Activated T-helper 1 cell treated with Interleukin-2 at 50 U/mL for 16 hours (primary cell): ENCODE data around the gene PRDX5.

ENCODE experiments used
- DNase-seq: peaks from one replicate; pipeline ENCODE4 v3.0.0-alpha.2; 2020; ENCODE audit warnings: low read depth

Gene PRDX5

DNA sequence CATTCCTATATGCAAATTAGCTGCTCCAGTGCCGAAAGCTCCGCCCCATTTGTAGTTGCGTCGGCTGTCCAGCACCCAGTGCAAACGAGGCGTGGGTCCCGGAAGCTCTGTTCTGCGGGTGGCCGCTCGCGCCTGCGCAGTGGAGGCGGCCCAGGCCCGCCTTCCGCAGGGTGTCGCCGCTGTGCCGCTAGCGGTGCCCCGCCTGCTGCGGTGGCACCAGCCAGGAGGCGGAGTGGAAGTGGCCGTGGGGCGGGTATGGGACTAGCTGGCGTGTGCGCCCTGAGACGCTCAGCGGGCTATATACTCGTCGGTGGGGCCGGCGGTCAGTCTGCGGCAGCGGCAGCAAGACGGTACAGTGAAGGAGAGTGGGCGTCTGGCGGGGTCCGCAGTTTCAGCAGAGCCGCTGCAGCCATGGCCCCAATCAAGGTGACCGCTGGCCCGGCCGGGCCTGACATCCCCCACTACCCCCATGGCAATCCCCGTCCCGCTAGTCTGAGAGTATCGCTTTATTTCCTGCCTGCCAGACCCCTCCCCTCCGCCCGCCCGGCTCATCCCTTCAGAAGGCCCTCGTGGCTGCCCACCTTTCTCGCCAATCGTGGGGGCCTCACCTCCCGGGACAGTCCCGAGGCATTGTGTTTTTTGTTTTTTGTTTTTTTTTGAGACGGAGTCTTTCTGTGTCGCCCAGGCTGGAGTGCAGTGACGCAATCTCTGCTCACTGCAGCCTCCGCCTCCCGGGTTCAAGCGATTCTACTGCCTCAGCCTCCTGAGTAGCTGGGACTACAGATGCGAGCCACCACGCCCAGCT is at the start of gene PRDX5:
TSS of gene PRDX5 (plus strand) at position 161 of the 805 bp plus-strand sequence. CDS start at position 256, 95 bp downstream.
- DNase-seq: peak; percentile 95

- DNase-seq: no peak
Observed at GRCh38 chr11:64268893-64269539, 48.9 kb upstream of the PRDX5 start.

GRCh38 chr11:64269540-64270220 is 48.2 kb upstream of the PRDX5 start:
- DNase-seq: peak; percentile 96

GRCh38 chr11:64275031-64275800 is 42.7 kb upstream of the PRDX5 start:
- DNase-seq: no peak

DNA sequence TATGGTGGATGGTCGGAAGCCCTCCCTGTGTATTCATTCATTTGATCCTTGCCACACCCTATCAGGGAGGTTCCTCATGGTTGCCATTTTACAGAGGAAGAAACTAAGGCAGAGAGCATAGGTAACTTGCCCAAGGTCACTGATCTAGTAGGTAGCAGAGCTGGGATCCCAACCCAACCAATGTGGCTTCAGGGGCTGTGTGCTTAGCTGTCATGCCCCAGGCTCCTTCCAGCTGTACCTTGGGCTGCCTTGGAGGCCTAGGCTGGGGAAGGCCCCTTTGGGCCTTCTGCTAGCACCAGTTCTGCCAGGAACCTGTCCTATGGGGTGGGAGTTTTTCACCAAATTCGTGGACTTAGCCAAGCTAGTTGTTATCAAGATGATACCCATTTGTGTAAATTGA is 42.1 kb upstream of the PRDX5 start:
- no peak for DNase-seq

DNA sequence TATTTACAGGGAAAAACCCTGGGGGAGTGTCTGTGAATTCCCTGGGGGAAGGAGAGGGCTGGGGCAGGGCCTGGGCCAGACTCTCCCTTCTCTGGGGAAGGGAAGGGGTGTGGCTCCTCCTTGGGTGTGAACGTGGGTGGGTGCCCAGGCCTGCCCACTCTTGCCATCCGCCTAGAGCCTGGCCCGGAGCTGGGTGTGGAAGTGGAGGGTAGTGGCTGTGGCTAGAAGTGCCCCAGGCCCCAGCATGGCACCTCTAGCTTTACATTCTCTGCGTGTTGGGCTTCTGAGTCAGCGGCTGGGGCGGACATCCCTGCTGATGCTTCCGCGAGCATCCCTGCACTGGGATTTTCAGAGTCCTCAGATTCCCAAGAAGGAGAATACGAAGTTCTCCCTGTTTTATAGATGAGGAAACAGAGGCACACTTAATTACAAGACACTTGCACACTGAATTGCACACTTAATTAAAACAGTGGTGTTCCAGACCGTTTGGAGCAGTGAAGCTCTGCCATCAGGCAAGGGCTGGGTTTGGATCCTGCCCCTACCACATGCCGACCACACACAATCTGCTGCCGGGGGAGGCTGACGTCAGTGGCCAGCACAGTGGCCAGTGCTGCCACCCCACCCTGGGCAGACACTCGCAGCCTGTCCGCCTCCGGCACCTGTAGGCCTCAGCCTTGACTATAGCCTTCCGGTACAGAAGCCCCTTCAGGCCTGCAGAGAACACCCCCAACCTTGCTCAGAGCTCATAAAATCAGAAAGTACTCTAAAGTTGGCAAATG is 41.1 kb upstream of the PRDX5 start:
- no peak for DNase-seq

DNA sequence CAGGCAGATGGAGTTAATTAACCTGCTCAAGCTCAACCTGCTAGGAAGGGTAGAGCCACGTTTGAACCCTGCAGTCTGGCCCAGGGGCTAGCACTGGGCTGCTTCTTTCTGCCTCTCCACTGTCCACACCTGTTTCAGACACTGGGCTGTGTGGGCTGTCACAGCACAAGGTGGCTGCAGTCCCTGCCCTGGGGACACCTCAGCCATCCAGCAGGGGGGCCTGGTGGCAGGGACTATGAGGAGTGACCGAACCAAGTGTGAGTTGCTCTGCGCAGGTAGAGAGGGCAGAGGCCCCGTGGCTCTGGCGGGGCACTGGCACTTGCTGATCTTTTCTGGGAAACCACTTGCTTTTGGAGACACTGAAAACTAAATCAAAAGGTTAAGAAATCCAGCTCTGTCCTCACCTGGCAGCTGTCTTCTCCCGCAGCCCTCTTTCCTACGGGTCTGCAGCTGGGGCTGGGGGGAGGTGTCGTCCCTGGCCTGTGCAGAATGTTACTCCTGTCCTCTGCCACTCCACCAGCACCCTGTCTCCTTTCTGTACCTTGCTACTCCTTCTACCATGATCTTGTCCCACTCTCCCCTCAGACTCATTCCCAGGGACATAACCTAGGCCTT is 39.2 kb upstream of the PRDX5 start:
- DNase-seq: no peak

DNA sequence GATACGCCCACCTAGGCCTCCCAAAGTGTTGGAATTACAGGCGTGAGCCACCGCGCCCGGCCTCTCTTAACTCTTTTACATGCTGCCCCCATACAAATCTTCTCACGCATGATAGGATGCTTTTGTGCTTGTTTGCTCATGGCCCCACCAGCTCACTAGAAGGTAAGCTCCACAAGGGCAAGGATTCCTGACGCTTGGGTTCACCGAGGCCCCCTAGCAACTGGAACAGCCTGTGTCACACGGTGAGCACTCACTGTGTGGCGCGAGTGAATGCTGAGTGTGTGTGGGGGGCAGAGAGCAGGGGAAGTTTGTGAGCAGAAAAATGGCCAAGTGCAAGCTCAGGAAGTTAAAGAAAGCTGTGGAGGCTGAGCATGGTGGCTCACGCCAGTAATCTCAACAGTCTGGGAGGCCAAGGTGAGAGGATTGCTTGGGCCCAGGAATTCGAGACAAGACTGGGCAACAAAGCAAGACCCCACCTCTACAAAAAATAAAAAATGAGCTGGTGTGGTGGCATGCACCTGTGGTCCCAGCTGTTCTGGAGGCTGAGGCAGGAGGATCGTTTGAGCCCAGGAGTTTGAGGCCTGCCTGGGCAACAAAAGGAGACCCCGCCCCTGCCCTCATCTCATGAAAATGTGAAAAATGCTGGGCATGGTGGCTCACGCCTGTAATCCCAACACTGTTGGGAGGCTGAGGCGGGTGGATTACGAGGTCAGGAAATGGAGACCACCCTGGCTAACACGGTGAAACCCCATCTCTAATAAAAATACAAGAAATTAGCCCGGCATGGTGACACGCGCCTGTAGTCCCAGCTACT is 35.8 kb upstream of the PRDX5 start:
- DNase-seq: no peak

DNA sequence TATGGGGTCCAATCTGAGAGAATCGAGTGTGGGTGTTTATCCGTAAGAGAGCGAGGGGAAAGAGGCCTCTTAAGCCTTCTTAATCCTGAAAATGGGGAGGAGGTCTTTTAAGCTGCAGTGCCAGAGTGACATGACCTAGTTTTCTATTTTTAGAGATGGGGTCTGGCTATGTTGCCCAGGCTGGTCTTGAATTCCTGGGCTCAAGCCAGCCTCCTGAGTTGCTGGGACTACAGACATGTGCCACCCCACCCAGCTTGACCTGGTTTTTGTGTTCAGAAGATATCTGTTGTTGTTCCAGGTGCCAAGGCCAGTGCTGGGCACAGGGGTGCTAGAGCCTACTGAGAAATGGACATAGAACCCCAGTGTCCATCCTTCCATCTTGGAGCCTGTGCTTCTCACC is 34.8 kb upstream of the PRDX5 start:
- DNase-seq: no peak

DNA sequence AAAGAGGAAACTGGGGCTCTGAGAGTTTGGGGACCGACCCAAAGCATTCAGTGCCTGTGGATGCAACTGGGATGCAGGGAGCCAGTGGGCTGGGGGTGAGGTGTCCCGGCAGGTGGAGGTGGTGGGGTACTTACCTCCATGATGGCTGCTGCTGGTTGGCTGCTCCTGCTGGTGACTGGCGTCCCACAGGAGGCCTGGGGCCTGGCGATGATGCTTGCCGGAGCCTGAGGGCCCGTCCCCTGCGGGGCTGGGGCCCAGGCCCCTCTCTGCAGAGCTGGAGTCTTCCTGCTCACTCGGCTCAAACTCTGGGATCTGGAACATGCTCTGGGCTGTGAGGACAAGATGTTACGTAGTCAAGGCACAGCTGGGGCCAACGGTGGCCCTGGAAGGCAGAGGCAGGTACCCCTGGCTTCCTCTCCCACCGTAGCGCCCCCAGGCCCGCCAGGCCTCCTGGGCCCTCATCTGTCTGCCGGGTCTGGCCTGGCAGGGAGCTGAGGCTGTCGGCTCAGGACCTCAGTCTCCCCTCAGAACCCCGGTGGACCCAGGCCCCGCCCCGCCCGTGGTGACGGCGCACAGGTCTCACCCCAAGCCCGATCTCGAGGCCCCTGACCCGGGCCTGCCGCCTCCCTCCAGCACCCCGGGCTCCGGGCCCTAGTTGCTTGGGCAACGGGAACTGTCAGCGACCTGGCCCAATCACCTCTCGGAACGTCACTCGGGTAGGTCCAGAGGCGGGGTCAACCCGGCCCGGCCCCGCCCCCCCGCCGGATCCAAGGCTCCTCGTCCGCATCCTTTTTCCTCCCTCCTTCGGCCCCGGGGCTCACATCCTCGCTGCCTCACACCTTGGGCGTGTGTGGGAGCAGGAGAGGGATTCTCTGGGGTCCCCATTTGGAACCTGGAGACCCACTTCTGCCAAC is 33.6 kb upstream of the PRDX5 start, which contains the start of gene BAD:
TSS of gene BAD (minus strand) at position 618 of the 914 bp plus-strand sequence. CDS start at position 321, 297 bp downstream.
- DNase-seq: peak; percentile 88

GRCh38 chr11:64284962-64285884 is 32.7 kb upstream of the PRDX5 start, which contains the start of gene GPR137:
GPR137 (plus strand) TSS chr11:64285848; CDS start chr11:64286525, 677 bp downstream.
- DNase-seq: peak; percentile 89

- DNase-seq: no peak
Observed at GRCh38 chr11:64285885-64286800, 31.8 kb upstream of the PRDX5 start.

GRCh38 chr11:64286801-64287159 is 31.1 kb upstream of the PRDX5 start:
- no peak for DNase-seq

- DNase-seq: no peak
Observed at GRCh38 chr11:64287676-64288352, 30.1 kb upstream of the PRDX5 start.

- no peak for DNase-seq
Observed at GRCh38 chr11:64288353-64288750, 29.6 kb upstream of the PRDX5 start.

DNA sequence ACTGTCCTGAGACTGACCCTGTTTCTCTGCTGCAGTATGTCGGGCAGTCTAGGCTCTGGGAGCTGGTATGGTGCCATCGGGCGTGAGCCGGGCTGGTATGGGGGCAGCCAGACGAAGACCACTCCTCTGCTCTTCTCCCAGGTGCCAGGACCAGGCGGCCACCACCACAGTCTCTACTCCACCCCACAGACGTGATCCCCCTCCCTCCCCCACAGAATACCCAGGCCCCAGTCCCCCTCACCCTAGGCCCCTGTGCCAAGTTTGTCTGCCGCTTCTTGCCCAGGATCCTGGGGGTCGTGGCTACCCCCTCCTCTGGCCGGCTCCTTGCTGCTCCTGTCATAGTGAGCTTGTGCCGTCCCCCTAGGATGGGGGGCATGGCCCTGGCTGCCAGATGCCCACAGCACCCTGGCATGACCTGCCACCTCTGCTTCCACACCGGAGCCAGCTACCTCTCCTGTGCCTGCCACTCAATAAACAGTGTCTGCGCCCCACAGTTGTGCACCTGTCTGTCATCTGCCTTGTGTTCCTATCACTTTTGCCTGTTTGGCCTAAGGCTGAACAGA is 28.8 kb upstream of the PRDX5 start:
- no peak for DNase-seq
